SIG-M5 treated with dmso at 0.1 percent for 504 hours (cell line): ENCODE data around the gene MIGA1.
A peak's percentile ranks its signal among the peaks of the same experiment; 100 is the strongest.
"Not testable (repeated sequence)": the region's sequence is repeated elsewhere in the genome, so short reads cannot be mapped to it uniquely, and the experiment has no call there.

Experiments used
- DNase-seq: peaks from one replicate; lab custom pipeline; 2025; ENCODE audit not compliant: unreplicated experiment; lab: John Stamatoyannopoulos, UW

Gene MIGA1, protein sequence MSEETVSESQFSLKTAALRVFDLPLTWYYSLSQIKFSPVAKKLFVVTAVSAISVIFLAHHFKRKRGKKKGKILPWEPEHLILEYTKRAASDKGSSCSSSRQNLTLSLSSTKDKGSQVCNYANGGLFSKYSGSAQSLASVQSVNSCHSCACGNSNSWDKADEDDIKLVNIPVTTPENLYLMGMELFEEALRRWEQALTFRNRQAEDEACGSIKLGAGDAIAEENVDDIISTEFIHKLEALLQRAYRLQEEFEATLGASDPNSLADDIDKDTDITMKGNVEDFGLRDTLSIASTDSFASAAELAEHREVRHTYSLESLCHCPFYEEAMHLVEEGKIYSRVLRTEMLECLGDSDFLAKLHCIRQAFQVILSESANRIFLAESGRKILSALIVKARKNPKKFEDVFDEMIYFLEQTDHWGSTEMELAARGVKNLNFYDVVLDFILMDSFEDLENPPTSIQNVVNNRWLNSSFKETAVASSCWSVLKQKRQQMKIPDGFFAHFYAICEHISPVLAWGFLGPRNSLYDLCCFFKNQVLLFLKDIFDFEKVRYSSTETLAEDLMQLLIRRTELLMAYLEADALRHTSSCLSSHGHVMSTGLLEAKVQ

DNA sequence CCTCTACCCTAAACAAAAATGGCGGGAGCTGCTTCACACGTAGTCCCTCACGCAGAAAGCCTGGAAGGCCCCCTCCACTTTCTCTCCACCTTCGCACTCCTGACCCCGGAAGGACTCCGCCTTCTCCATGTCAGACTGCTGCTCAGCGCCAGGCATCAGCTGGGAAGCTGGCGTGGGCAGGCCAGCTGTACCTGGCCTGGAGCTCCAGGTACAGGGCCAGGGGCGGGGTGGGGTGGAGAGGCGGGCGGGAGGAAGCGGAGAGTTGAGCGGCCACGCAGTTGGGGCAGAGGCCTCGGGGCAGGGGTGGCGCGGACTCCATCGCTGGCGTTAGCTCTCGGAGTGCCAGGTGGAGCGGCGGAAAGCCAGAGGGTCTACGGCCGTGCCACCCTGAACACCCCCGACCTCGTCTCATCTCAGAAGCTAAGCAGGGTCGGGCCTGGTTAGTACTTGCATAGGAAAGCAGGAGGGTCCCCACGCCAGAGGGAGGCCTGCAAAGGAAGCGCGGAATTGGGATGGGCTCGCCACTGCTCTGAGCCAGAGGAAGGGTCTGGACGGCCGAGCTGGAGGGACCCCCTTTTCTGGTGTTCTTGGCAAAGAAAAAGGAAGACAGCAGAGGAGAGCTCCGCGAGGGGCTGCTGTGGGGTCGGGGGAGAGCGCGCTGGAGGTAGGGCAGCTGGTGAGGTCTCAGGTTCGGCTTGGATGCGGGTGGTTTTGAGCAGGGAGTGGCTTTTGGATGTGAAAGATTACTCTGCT is at the start of gene MIGA1:
TSS of gene MIGA1 (plus strand) at position 121 of the 753 bp plus-strand sequence. CDS start 3,604 bp downstream, outside the sequence.
- DNase-seq = peak; percentile 89

DNA sequence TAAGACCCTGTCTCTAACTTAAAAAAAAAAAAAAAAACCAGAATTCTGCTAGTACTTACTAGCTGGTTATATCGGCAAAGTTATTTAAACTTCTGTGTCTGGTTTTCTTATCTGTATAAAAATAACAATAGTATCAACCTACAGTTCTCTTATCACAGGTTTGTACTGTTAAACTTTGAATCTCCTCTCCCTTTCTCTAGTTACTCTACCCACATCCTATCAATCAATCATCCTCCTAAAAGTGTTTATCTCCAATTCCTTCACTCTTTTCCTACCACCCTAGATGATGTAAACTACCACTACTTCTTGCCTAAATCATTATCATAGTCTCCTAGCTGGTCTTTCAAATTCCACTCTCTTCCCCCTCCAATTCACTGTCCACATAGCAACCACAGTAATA is 47.4 kb upstream of the MIGA1 start:
- DNase-seq = no peak

DNA sequence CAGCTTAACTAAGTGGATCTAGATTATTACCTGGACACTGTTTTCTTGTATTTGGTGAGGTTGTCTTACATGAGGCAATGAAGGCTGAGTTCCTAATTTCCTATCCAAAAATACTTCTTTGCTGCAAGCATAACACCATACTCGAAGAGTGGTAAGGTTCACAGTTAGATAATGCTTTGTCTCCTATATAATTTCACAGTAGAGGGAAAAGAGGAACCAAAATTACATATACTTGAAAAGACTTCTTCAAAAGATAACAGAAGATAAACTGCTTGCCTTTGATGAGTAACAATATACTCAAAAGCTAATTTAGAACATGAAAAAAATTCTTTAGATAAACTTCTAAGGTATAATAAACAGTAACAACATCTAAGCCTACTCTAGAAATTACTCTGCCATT is 40.2 kb upstream of the MIGA1 start:
- peak; percentile 37 for DNase-seq

DNA sequence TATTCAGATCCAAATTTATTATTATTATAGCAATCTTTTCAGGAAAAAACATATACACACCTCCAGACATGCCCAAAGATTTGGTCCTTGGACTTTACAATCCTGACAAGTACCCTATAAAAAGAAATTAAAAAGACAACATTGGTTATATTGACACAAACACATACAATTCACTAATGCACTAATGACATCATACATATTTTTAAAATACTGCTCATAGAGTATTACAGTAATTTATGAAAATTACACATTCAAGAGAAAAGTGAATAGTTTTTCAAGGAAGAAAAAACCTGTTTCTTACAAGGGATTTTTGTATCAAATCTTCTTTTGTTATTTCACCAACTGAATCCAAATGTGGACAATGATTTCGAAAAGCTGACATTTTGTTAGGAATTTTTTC is 38.1 kb upstream of the MIGA1 start:
- DNase-seq = no peak

DNA sequence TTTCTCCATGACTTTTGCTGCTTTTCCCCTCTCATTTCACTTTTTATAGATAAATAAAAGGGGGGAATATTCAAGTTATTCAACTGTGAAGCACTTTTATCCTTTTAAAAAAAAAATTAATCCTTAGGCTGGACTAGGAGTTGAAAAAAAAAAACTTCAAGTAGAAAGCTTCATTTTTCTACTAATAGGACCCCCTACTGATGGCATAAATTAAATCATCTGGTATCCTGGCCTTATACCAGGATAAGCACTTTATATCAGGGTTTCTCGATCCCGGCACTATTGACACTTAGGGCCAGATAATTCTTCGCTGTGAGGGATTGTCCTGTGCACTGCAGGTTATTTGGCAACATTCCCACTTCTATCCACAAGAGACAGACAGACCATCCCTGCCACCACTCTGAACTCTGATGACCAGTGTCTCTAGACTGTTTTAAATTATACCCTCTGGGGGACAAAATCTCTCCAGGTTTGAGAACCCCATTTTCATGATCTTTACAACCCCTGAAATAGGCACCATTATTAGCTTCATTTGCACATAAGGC is 37.4 kb upstream of the MIGA1 start:
- DNase-seq = no peak

DNA sequence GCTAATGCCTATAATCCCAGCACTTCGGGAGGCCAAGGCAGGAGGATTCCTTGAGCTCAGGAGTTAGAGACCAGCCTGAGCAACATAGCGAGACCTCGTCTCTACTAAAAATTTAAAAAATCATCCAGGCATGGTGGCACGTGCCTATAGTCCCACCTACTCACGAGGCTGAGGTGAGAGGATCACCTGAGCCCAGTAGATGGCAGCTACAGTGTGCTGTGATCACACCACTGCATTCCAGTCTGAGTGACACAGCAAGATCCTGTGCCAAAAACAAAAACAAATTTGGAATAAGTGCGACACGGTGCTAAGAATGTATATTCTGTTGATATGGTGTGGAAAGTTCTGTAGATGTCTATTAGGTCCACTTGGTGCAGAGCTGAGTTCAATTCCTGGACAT is 34.9 kb upstream of the MIGA1 start:
- no peak for DNase-seq

DNA sequence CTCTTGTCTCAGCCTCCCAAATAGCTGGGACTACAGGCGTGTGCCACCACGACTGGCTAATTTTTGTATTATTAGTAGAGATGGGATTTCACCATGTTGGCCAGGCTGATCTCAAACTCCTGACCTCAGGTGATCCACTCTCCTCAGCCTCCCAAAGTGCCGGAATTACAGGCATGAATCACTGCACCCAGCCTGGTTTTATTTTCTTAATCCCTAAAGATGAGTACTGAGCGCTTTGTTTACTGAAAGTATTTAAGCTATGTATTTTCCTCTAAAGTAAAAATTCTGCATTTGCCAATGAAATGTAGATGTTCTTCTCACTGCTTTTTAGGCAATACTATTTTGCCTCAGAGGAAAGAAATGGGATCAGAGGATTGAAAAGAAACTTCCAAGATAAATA is 30.0 kb upstream of the MIGA1 start:
- DNase-seq = not testable (repeated sequence)

DNA sequence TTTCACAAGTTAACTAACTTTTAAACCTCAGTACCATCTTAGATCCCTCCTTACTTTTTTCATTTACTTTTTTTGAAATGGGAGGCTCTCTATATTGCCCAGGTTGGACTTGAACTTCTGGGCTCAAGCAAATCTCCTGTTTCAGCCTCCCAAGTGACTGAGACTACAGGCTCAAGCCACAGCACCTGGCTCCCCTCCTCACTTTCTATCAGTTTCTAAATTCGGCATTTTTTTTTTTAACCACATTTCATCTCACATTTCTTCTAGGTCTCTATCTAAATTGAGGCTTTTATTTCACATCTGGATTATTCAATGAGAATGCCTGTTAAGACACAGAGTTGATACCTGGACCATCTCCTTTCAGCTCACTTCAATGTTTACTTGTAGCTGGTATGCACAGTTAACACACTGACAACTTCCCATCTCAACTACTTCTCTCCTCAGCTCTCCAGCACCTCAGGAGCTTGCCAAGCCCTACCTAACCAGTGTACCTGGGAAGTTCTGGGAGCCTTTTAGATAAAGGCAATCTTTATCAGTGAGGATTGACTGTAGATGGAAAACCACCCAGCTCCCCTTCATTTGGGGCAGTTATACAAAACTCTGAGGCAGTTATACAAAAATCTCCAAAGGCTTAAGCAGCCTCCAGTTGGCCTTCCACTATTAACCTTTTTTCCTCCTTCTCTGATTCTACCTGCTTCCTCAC is 23.2 kb upstream of the MIGA1 start:
- no peak for DNase-seq

DNA sequence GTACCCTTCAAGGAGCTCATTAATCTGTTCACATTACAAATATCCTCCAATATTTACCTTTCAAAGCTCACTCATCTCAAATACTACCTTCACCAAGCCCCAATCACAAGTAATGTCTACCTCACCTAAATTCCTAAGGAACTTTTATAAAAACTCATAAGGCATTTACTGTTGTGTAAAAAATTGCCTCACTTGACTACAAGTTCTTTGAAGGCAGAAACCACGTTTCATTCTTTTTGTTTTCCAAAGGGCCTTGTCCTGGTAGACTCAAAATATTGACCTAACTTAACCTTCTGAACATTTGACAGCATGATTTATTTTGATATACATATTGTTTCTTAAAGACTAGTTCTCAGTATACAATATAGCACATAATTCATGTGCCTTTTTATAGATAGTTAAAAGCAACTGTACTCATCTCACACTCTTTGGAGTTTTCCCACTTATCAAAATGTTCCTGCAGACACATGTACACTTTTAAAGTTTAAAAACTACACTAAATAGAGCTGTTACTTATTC is 22.3 kb upstream of the MIGA1 start:
- DNase-seq = no peak

DNA sequence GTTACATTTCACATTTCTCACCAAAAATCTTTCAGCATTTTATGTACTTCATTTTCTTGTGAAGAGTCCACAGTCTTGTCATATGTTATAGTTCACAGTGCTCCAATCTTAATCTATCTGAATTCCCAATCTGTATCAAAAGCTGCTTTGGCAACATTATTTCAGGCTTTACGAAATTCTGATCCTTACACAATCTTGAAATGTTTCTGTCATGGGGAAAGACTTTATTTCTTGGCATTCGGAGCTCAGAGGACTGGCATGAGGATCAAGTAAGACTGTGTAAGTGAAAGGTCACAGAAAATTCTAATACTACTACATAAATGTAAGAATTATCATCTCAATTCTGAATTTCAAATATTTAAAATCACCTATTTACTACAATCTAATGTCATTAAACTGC is 21.8 kb upstream of the MIGA1 start:
- DNase-seq = no peak

DNA sequence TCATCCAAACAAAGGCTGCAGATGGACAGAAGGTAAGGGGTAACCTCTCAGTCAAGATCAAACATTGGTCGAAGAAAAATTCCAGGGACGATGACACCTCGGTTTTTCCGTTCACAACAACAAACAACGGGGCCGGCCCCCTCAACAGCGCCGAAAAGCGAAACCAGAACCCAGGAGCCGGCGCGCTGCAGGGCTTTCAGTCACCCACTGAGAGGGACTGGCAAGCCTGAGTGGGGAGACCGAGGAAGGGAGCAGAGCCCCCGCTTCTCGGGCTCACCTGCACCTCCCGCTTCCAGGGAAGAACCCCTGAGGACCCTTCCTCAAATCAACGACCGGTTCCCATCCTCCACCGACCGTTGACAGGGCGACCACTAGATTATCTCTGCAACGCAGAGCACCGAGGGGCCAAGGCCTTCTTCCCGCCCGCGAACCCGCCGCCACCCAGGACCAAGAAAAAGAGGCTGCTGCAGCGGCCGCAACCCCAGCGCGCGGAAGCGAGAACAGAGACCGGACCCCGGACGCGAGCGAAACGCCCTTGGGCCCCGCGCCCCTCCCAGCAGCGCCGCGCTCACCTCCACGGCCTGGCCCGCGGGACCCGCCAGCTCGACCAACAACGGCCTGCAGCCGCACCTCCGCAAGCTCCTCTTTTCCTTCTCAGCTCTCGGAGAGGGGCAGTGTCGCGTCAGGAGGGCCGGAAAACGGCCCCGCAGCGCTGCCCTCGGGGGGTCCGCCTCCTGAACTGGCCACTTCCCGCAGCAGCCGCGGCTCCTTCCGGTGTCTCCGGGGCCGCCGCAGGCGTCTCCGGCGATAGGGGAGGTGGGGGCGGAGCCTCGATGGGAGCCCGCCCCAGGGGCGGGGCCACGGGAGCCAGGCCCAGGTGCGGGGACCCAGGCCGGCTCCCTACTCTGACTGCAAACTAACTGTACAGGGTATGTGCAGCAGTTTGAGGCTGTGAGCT is 20.1 kb upstream of the MIGA1 start, which contains the start of gene USP33:
TSS of gene USP33 (minus strand) at position 782 of the 958 bp plus-strand sequence. CDS start 18,155 bp downstream, outside the sequence.
- DNase-seq = peak; percentile 73

DNA sequence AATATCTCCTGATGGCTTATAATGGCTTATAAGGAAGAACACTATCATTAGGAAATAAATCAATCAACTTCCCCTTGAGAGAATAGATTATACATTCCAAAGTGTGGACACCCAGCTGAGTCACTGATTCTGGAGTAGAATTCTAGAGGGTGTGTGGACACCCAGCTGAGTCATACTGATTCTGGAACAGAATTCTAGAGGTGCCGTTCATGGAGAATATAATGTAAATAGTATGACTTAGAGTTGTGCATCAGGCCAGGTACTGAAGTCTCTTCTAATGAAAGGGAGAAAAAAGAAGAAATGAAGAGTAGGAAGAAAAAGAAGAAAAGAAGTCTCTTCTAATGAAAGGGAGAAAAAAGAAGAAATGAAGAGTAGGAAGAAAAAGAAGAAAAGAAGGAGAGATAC is 17.4 kb upstream of the MIGA1 start:
- DNase-seq = peak; percentile 47

DNA sequence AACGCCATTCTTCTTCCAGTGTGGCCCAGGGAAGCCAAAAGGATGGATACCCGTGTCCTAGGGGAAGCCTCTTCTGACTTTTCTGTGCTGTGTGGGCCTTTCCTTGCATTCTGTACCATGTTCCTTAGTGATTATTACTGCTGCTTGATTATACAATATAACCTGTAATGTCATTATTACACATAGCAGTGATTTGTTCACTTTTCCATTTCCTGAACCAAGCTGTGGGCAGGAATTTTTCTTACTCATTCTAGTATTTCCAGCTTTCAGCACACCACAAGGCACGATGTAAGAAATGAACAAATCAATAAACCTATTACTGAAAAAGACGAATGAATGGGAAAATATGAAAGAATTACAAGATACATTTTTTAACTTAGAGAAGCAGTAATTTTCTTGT is 11.4 kb upstream of the MIGA1 start:
- DNase-seq = no peak

DNA sequence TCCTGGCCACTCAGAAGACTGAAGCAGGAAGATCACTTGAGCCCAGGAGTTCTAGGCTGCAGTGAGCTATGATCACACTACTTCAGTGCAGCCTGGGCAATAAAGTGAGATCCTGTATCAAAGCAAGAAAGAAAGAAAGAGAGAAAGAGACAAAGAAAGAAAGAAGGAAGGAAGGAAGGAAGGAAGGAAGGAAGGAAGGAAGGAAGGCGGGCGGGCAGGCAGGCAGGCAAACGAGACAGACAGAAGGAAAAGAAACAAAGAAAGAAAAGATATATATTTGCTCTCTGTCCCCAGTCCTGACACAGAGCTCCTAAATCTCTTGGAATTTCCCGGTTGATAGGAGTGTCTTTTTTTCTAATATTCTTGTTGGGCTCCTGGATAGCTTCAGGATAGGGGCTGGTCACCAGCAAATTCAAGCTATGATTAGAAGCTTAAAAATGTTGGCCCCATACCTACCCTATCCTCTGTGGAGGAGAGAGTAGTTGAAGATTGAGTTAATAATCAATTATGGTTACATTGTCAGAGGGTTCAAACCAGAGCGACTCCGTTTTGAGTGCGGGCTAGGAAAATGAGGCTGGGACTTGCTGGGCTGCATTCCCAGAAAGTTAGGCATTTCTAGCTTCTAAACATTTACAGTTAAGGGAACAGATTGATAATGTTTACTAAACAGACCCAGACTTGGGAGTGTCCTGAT is 3.3 kb upstream of the MIGA1 start:
- DNase-seq = no peak

DNA sequence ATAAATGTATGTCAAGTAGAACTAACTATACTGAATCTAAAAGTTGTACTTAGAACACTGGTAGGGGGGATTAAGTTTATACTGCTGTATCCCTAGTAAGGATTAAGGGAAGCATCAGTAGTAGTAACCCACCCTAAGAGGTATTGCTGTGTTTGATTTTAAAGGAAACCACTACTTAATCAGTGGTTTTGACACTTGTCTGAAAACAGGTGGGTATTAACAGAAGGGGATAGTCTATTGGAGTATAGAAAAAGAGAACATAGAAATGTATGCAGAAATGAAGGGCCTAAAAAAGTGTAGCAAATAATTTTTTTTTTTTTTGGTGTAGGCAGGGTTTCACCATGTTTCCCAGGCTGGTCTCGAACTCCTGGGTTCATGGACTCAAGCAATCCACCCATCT is 2.2 kb downstream of the MIGA1 start:
- no peak for DNase-seq

DNA sequence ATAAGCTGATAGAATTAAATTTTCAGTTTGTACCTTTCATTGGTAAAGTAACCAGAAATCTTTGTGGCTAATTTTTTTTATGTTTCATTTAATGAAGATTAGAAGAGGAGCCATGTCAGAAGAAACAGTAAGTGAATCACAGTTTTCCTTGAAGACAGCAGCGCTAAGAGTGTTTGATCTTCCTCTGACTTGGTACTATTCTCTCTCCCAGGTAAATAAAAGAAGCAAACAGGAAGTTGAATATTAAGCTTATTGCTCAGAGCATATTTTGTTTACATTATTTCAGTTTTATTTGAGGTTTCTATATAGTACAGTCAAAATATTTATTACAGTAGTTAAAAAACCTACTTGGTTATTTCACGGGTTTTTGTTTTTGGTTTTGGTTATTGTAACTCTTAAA is 3.7 kb downstream of the MIGA1 start:
- no peak for DNase-seq

DNA sequence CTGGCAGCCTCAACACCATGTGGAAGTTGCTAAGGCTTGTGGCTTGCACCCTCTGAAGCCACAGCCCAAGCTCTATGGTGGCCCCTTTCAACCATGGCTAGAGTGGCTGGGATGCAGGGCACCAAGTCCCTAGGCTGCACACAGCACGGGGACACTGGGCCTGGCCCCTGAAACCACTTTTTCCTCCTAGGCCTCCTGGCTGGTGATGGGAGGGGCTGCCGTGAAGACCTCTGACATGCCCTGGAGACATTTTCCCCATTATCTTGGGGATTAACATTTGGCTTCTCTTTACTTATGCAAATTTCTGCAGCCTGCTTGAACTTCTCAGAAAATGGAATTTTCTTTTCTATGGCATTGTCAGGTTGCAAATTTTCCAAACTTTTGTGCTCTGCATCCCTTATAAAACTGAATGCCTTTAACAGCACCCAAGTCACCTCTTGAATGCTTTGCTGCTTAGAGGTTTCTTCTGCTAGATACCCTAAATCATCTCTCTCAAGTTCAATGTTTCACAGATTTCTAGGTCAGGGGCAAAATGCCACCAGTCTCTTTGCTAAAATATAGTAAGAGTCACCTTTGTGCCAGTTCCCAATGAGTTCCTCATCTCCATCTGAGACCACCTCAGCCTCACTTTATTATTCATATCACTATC is 6.8 kb downstream of the MIGA1 start:
- not testable (repeated sequence) for DNase-seq

DNA sequence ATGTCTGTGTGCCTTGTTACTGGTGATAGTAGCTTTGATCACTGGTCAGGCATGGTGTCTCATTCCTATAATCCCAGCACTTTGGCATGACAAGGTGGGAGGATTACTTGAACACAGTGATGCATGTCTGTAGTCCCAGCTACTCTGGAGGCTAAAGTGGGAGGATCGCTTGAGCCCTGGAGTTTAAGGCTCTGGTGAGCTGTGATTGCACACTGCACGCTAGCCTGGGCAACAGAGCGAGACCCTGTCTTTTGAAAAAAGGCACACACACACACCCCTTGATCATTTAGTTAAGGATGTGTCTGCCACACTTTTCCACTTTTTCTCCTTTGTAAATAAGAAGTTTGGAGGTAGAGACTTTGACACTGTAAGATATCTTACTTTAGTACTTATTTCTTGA is 15.1 kb downstream of the MIGA1 start:
- DNase-seq = no peak
